ENCODE measurements around the gene MYMX. TPM values are rescaled to one million over a fixed set of nuclear protein-coding genes. Genes with fewer than 3 reads are reported as not detected.

The MYMX gene
- total RNA-seq, 6 donors from 2014 or later, result 0.46 TPM; not detected in 5

DNA sequence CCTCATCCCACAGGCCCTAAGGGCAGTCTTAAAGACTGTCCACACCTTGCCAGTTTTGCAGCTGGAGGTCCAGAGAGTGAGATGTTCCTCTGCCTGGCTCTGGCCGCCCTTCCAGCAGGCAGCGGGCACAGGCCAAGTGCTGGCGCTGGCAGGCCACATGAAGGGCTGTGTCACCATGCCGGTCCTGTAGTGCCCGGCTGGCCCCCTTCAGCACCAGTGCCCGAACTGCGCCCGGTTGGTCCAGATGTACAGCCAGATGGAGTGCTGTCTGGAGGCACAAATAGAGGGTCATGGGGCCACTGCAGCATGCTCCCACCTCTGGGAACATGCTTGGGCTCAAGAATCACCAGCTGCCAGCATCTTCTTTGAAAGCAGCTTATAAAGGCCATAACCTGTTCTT, 44.9 kb downstream of the MYMX start:
- ATAC-seq (ENCODE audit: low FRiP score in 2 of 2) (no peak), DNase-seq (peak in 1 of 2 donors; percentile 53)
- Histone ChIP-seq H3K4me3 (no peak overlapping the region), H3K4me1 (peaks cover 31 to 45% (median 39%) of the 10 kb centered on the region in 4 donors), H3K27ac (no peak overlapping the region), H3K36me3 (peaks cover 0 to 29% (median 14%) of the 10 kb centered on the region in 4 donors), H3K9me3 (no peaks in the 10 kb centered on the region), H3K27me3 (no peaks in the 10 kb centered on the region)
- TF ChIP-seq POLR2A (IDR thresholded peaks at IDR 0.05) (no peak), POLR2AphosphoS5 (IDR thresholded peaks at IDR 0.05) (no peak), EP300 (IDR thresholded peaks at IDR 0.05) (no peak)
- TF ChIP-seq, protein P1, sequence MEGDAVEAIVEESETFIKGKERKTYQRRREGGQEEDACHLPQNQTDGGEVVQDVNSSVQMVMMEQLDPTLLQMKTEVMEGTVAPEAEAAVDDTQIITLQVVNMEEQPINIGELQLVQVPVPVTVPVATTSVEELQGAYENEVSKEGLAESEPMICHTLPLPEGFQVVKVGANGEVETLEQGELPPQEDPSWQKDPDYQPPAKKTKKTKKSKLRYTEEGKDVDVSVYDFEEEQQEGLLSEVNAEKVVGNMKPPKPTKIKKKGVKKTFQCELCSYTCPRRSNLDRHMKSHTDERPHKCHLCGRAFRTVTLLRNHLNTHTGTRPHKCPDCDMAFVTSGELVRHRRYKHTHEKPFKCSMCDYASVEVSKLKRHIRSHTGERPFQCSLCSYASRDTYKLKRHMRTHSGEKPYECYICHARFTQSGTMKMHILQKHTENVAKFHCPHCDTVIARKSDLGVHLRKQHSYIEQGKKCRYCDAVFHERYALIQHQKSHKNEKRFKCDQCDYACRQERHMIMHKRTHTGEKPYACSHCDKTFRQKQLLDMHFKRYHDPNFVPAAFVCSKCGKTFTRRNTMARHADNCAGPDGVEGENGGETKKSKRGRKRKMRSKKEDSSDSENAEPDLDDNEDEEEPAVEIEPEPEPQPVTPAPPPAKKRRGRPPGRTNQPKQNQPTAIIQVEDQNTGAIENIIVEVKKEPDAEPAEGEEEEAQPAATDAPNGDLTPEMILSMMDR (IDR thresholded peaks at IDR 0.05), result no peak
- WGBS, 2 donors, result 88 to 93% methylated on average over 2 to 8 of the region's 8 CpGs

DNA sequence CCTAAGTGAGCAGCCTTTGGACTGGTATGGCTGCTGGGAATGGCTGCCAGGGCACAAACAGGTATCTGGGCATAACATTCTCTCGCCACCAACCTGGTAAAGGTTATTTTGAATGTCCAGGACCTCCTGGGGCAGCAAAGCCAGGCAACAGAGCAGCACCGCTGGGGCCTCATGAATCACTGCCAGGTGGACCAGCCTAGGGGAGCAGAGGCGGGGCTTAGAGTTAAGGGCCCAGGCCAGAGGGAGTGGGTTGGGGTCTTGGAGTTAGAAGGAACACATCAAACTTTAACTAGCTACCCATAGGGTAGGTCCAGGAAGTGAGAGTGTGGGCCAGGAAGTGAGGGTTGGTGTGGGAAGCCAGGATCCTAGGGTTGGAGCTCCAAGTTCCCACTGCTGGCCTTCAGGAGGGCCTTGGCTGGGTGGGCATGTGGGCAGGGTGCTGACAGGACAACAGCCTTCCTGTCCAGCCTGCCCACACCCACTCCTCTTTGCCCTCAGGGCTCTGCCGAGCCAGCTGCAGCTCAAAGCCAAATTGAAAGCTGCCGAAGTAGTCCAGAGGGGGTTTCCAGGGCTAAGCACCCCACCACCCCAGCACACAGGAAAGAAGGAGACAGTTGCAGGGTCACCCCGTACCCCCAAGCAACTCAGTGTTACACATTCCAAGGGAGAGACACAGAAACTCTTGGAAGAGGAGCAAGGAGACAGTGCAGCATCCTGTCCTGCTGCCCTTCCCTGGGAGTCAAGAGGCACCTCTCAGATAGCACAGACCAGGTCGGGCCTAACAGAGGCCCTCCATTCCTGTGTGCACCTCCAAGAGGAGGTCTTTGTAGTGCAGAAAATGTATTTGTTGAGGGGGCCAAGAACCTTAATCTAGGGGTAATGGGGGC, 46.0 kb downstream of the MYMX start:
- H3K36me3 ChIP-seq, result peaks cover 0 to 29% (median 14%) of the 10 kb centered on the region in 4 donors
- peak overlapping the region; percentile 43 to 92 (median 72) for H3K27ac ChIP-seq
- ATAC-seq (ENCODE audit: low FRiP score in 2 of 2), result no peak
- peak overlapping the region in 3 of 4 donors; percentile 9 to 91 (median 78) for H3K4me3 ChIP-seq
- TF ChIP-seq, protein P1 (IDR thresholded peaks at IDR 0.05), result no peak
- no peak for TF ChIP-seq POLR2A (IDR thresholded peaks at IDR 0.05)
- TF ChIP-seq POLR2AphosphoS5 (IDR thresholded peaks at IDR 0.05), result no peak
- no peak for TF ChIP-seq EP300 (IDR thresholded peaks at IDR 0.05)
- H3K9me3 ChIP-seq, result no peaks in the 10 kb centered on the region
- H3K4me1 ChIP-seq, result peaks cover 30 to 37% (median 34%) of the 10 kb centered on the region in 4 donors
- H3K27me3 ChIP-seq, result no peaks in the 10 kb centered on the region
- WGBS, 2 donors, result 51% methylated on average over 6 to 7 of the region's 7 CpGs
- DNase-seq, result no peak

DNA sequence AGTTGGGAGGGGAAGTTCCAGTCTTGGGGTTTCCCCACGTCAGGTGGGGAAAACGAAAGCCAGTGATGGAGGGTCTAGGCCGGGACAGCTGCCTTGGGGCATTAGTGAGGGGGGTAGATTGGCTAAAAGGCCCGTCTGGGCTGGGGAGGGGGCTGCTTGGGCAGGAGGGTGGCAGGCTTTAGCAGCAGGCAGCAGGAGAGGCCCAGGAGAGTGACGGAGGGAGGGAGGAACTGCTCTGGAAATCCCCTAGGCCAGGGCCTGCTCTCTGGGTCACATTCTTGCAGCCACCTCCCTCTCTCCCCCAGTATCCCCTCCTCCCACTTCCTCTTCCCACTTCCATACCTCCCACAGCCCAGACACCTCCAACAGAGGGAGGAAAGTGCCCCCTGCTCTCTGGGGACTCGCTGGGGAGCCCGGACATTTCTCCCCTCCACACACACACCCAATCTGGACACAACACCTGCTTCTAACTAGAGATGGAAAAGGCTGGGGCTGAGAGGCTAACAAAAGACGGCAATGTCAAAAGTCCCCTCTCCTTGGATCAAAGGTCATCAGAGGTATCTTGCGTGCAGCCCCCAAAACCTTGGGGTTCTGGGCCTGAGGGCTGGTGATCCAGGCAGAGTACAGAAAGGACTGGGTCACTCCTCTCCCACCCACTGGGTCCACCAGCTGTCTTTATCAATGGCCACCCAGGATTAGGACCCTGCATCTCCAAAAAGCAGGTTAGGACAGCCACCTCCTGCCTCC, 46.8 kb downstream of the MYMX start:
- peak; percentile 21 to 67 for DNase-seq
- Histone ChIP-seq H3K4me3 (peak overlapping the region in 3 of 4 donors; percentile 9 to 91 (median 78)), H3K27me3 (no peaks in the 10 kb centered on the region), H3K4me1 (peaks cover 29 to 32% (median 30%) of the 10 kb centered on the region in 4 donors), H3K36me3 (peaks cover 0 to 24% (median 14%) of the 10 kb centered on the region in 4 donors), H3K9me3 (no peaks in the 10 kb centered on the region), H3K27ac (peak overlapping the region; percentile 43 to 92 (median 72))
- TF ChIP-seq POLR2A (IDR thresholded peaks at IDR 0.05) (peak in 1 of 4 donors; percentile 12), POLR2AphosphoS5 (IDR thresholded peaks at IDR 0.05) (peak in 1 of 2 donors; percentile 19), EP300 (IDR thresholded peaks at IDR 0.05) (no peak)
- TF ChIP-seq, protein P1 (IDR thresholded peaks at IDR 0.05), result no peak
- 18 to 41% methylated on average over 7 to 9 of the region's 9 CpGs for whole genome bisulfite sequencing, 2 donors
- ATAC-seq (ENCODE audit: low FRiP score in 2 of 2), result peak; percentile 2 to 19

DNA sequence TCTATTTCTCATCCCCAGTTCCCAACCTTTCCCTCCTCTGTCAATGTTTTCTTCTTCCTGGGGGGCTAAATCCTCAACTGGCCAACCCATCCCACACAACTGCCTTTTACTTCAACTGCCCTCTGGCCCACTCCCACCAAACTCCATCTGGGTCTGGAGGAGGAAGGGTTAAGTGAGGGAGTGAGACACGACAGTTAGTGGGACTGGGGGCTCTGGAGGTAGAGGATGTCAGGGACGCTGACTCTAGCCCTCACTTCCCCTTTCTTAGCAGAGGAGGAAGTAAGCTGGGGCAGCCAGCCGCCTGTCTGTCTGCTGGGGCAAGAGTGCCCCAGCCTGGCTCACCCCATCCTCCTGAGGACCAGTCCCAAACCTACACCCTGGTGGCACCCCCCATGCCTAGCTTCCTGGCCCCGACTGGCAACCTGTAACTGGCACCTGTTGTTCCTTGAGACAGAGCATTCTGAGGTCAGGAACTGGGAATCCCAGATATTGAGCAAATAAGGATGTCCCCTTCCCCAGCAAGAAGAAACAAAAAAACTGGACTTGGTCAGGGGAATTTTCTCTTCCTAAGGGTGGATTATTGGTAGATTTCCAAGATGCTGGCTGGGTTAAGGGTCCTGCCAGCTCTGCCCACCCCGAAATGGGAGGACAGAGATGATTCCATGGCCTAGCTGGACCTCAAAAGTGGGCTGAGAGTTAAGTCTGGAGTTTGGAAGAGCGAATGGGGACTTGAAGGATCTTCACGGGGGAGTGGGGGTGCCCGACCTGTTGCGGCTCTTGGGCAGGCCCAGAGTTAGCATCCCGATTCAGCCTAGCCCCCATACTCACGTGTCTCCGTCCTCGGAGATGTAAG, 47.7 kb downstream of the MYMX start:
- TF ChIP-seq POLR2AphosphoS5 (IDR thresholded peaks at IDR 0.05) (no peak), POLR2A (IDR thresholded peaks at IDR 0.05) (peak in 1 of 4 donors; percentile 24)
- DNase-seq (peak; percentile 26 to 84), ATAC-seq (ENCODE audit: low FRiP score in 2 of 2) (peak; percentile 42 to 54)
- H3K4me3 ChIP-seq, result peak overlapping the region; percentile 73 to 92 (median 84)
- H3K27ac ChIP-seq, result peak overlapping the region; percentile 85 to 92 (median 92)
- no peaks in the 10 kb centered on the region for H3K27me3 ChIP-seq
- H3K9me3 ChIP-seq, result no peaks in the 10 kb centered on the region
- peaks cover 29 to 32% (median 30%) of the 10 kb centered on the region in 4 donors for H3K4me1 ChIP-seq
- 2 to 4% methylated on average over 8 to 13 of the region's 13 CpGs for WGBS, 2 donors
- H3K36me3 ChIP-seq, result peaks cover 0 to 16% (median 14%) of the 10 kb centered on the region in 4 donors
